WTC11 (cell line): ENCODE data around the gene PPP1R2C. TPM values are rescaled to one million over a fixed set of nuclear protein-coding genes. Genes with fewer than 3 reads are reported as not detected.

Experiments
- ATAC-seq: fragments of 200-7000 bp; cut with Tn5 transposase; 2 replicates; pipeline ENCODE4 v1.10.0; 2021; ENCODE audit warnings: mild to moderate bottlenecking, moderate library complexity
- CTCF ChIA-PET: fragments of 300-600 bp; sonication (Branson Sonifier 250); formaldehyde crosslinking; loops from one replicate; lab custom pipeline; 2021; ENCODE audit warnings: antibody characterized with exemption; lab: Charles Lee
- POLR2A ChIA-PET: fragments of 350-600 bp; sonication (Branson Sonifier 250); formaldehyde crosslinking; loops from one replicate; lab custom pipeline; 2021; ENCODE audit warnings: antibody characterized with exemption; lab: Charles Lee
- DNase-seq: peaks from one replicate; pipeline ENCODE4 v3.0.0; 2021; ENCODE audit warnings: low spot score
- H3K27ac Mint-ChIP-seq: 2 replicates; pipeline ENCODE4 v1.8.0; 2021; ENCODE audit warnings: mixed read lengths
- H3K27me3 Mint-ChIP-seq: 2 replicates; pipeline ENCODE4 v1.8.0; 2021; ENCODE audit warnings: low read depth, mild to moderate bottlenecking, moderate library complexity, mixed read lengths
- H3K36me3 Mint-ChIP-seq: 2 replicates; pipeline ENCODE4 v1.8.0; 2021; ENCODE audit warnings: mixed read lengths
- H3K4me1 Mint-ChIP-seq: 2 replicates; pipeline ENCODE4 v1.8.0; 2022; ENCODE audit warnings: mixed read lengths
- H3K4me3 Mint-ChIP-seq: 2 replicates; pipeline ENCODE4 v1.8.0; 2021; ENCODE audit warnings: mild to moderate bottlenecking, moderate library complexity, mixed read lengths
- H3K9me3 Mint-ChIP-seq: 2 replicates; pipeline ENCODE4 v1.8.0; 2021; ENCODE audit warnings: mixed read lengths
- ATF6 ChIP-seq: sonication (generic); formaldehyde crosslinking; IDR thresholded peaks from 2 replicates; pipeline ENCODE4 v1.8.1; 2023; ENCODE audit warnings: mild to moderate bottlenecking, missing genetic modification reagents
- CREB1 ChIP-seq: sonication (generic); formaldehyde crosslinking; IDR thresholded peaks from 2 replicates; pipeline ENCODE4 v1.8.0; 2023; ENCODE audit warnings: mild to moderate bottlenecking, missing genetic modification reagents
- CREM ChIP-seq: sonication (generic); formaldehyde crosslinking; IDR thresholded peaks from 2 replicates; pipeline ENCODE4 v1.8.1; 2022; ENCODE audit warnings: mild to moderate bottlenecking, missing genetic modification reagents, moderate library complexity
- FOXP4 ChIP-seq: sonication (generic); formaldehyde crosslinking; IDR thresholded peaks from 2 replicates; pipeline ENCODE4 v1.8.0; 2022; ENCODE audit warnings: mild to moderate bottlenecking, missing genetic modification reagents
- JUN ChIP-seq: sonication (generic); formaldehyde crosslinking; IDR thresholded peaks from 2 replicates; pipeline ENCODE4 v1.8.0; 2023; ENCODE audit warnings: mild to moderate bottlenecking, missing genetic modification reagents
- MAX ChIP-seq: sonication (generic); formaldehyde crosslinking; IDR thresholded peaks from 2 replicates; pipeline ENCODE4 v1.8.0; 2022; ENCODE audit warnings: mild to moderate bottlenecking, missing genetic modification reagents
- NFE2L1 ChIP-seq: sonication (generic); formaldehyde crosslinking; IDR thresholded peaks from 2 replicates; pipeline ENCODE4 v1.8.1; 2023; ENCODE audit warnings: missing genetic modification reagents
- SMAD3 ChIP-seq: sonication (generic); formaldehyde crosslinking; IDR thresholded peaks from 2 replicates; pipeline ENCODE4 v1.8.0; 2022; ENCODE audit warnings: missing genetic modification reagents, mild to moderate bottlenecking, borderline replicate concordance
- SMAD4 ChIP-seq: sonication (generic); formaldehyde crosslinking; IDR thresholded peaks from 2 replicates; pipeline ENCODE4 v1.8.0; 2022; ENCODE audit warnings: mild to moderate bottlenecking, missing genetic modification reagents
- ZBTB21 ChIP-seq: sonication (generic); formaldehyde crosslinking; IDR thresholded peaks from 2 replicates; pipeline ENCODE4 v1.8.1; 2023; ENCODE audit warnings: mild to moderate bottlenecking, missing genetic modification reagents, borderline replicate concordance
- ZNF281 ChIP-seq: sonication (generic); formaldehyde crosslinking; IDR thresholded peaks from 2 replicates; pipeline ENCODE4 v1.8.0; 2023; ENCODE audit warnings: mild to moderate bottlenecking, missing genetic modification reagents
- ZNF532 ChIP-seq: fragments of 250-450 bp; sonication (Bioruptor Pico); IDR thresholded peaks from 2 replicates; pipeline ENCODE4 v1.9.0; 2021; ENCODE audit warnings: mild to moderate bottlenecking, borderline replicate concordance
- total RNA-seq: library from RNA; stranded (reverse); gene quantifications from 3 replicates; pipeline ENCODE4 v1.2.3, GENCODE V29; 2021

PPP1R2C gene
- total RNA-seq, 1 experiment from 2014 or later, result not detected

GRCh38 chrX:42809569-42809968 is 31.6 kb upstream of the PPP1R2C start:
- DNase-seq (no peak), ATAC-seq (no peak)
- Mint-ChIP-seq H3K36me3 (peaks cover 36% of the 10 kb centered on the region), H3K27me3 (peaks cover 5% of the 10 kb centered on the region), H3K9me3 (peaks cover 23% of the 10 kb centered on the region), H3K27ac (no peak overlapping the region), H3K4me3 (no peak overlapping the region), H3K4me1 (peaks cover 28% of the 10 kb centered on the region)
- CTCF ChIA-PET, result no interaction called here
- TF ChIP-seq ATF6 (CRISPR knock-in tag) (no peak), CREB1 (CRISPR knock-in tag) (no peak)
- POLR2A ChIA-PET, result no interaction called here

- no peak for DNase-seq
- TF ChIP-seq FOXP4, result no peak
- TF ChIP-seq MAX, result no peak
- TF ChIP-seq ZBTB21 (CRISPR knock-in tag), result no peak
- TF ChIP-seq ZNF281 (CRISPR knock-in tag), result no peak
- no peak for TF ChIP-seq NFE2L1 (CRISPR knock-in tag)
- no peak for TF ChIP-seq JUN (CRISPR knock-in tag)
- TF ChIP-seq SMAD4, result no peak
- no peak for TF ChIP-seq CREM
- no peak for TF ChIP-seq ZNF532 (CRISPR knock-in tag)
- TF ChIP-seq SMAD3 (CRISPR knock-in tag), result no peak
- Mint-ChIP-seq H3K9me3 (peaks cover 4% of the 10 kb centered on the region; the same call in 1 of the 2 replicates), H3K4me3 (no peak overlapping the region), H3K4me1 (peaks cover 49% of the 10 kb centered on the region), H3K27me3 (peaks cover 4% of the 10 kb centered on the region), H3K36me3 (peaks cover 17% of the 10 kb centered on the region), H3K27ac (no peak overlapping the region)
- ChIA-PET CTCF (no interaction called here), POLR2A (interaction anchor here (0.6 kb wide), 1 partner anchor 124 kb away, joined by 3 read pairs; no protein-coding TSS in a partner anchor)
- no peak for ATAC-seq
Measured at GRCh38 chrX:42807393-42807792, 29.4 kb upstream of the PPP1R2C start.
